HepG2 (cell line): ENCODE measurements around the gene CHMP1A. TPM values are rescaled to one million over a fixed set of nuclear protein-coding genes. Genes with fewer than 3 reads are reported as not detected.

ENCODE experiments used
- DNMT1 ChIP-seq: sonication (generic); formaldehyde crosslinking; IDR thresholded peaks from 2 replicates; pipeline ENCODE4 v1.5.1; 2020; ENCODE audit warnings: mild to moderate bottlenecking, missing genetic modification reagents
- ETV6 ChIP-seq: sonication (generic); formaldehyde crosslinking; conservative IDR thresholded peaks from 2 replicates; pipeline ENCODE4 v1.4.0; 2020; ENCODE audit warnings: missing genetic modification reagents
- FOXA3 ChIP-seq: IDR thresholded peaks from 2 replicates; pipeline ENCODE4 v1.6.1; 2016; ENCODE audit warnings: missing genetic modification reagents, missing compliant biosample characterization
- FOXP4 ChIP-seq: sonication (generic); formaldehyde crosslinking; IDR thresholded peaks from 2 replicates; pipeline ENCODE4 v1.4.0; 2020; ENCODE audit warnings: missing genetic modification reagents
- IKZF4 ChIP-seq: sonication (generic); formaldehyde crosslinking; IDR thresholded peaks from 2 replicates; pipeline ENCODE4 v1.5.1; 2020; ENCODE audit warnings: borderline replicate concordance, mild to moderate bottlenecking, low read depth, missing genetic modification reagents; ENCODE audit errors: not compliant biosample characterization
- MTA1 ChIP-seq: sonication (generic); formaldehyde crosslinking; IDR thresholded peaks from 2 replicates; pipeline ENCODE4 v1.4.0; 2020; ENCODE audit warnings: missing genetic modification reagents, mild to moderate bottlenecking, borderline replicate concordance
- MTF2 ChIP-seq: sonication (generic); formaldehyde crosslinking; IDR thresholded peaks from 2 replicates; pipeline ENCODE4 v1.5.0; 2020; ENCODE audit warnings: missing genetic modification reagents, borderline replicate concordance
- NFYB ChIP-seq: sonication (generic); formaldehyde crosslinking; IDR thresholded peaks from 2 replicates; pipeline ENCODE4 v1.4.0; 2020; ENCODE audit warnings: missing genetic modification reagents
- PHF8 ChIP-seq: sonication (generic); formaldehyde crosslinking; IDR thresholded peaks from 2 replicates; pipeline ENCODE4 v1.5.0; 2020; ENCODE audit warnings: missing genetic modification reagents
- POGK ChIP-seq: sonication (generic); formaldehyde crosslinking; conservative IDR thresholded peaks from 2 replicates; pipeline ENCODE4 v1.8.0; 2022; ENCODE audit warnings: mild to moderate bottlenecking, moderate library complexity, missing genetic modification reagents
- RNF2 ChIP-seq: fragments of 450-650 bp; conservative IDR thresholded peaks from 2 replicates; pipeline ENCODE4 v1.6.1; 2016; ENCODE audit warnings: low read depth
- SALL2 ChIP-seq: sonication (generic); formaldehyde crosslinking; IDR thresholded peaks from 2 replicates; pipeline ENCODE4 v1.8.1; 2023; ENCODE audit warnings: mild to moderate bottlenecking, missing genetic modification reagents, inconsistent platforms
- TGIF2 ChIP-seq: IDR thresholded peaks from 2 replicates; pipeline ENCODE4 v1.6.1; 2016; ENCODE audit warnings: control low read depth, missing compliant biosample characterization
- ZBTB33 ChIP-seq: sonication (generic); formaldehyde crosslinking; IDR thresholded peaks from 2 replicates; pipeline ENCODE4 v1.4.0; 2020; ENCODE audit warnings: missing genetic modification reagents
- ZBTB4 ChIP-seq: sonication (generic); formaldehyde crosslinking; IDR thresholded peaks from 2 replicates; pipeline ENCODE4 v1.4.0; 2020; ENCODE audit warnings: missing genetic modification reagents, mild to moderate bottlenecking, borderline replicate concordance
- ZGPAT ChIP-seq: IDR thresholded peaks from 2 replicates; pipeline ENCODE4 v1.6.1; 2016; ENCODE audit warnings: mild to moderate bottlenecking
- ZMAT5 ChIP-seq: sonication (generic); formaldehyde crosslinking; IDR thresholded peaks from 2 replicates; pipeline ENCODE4 v1.5.0; 2020; ENCODE audit warnings: mild to moderate bottlenecking, low read depth, missing genetic modification reagents, borderline replicate concordance
- ZNF670 ChIP-seq: sonication (generic); formaldehyde crosslinking; IDR thresholded peaks from 2 replicates; pipeline ENCODE4 v1.8.0; 2022; ENCODE audit warnings: mild to moderate bottlenecking, missing genetic modification reagents, borderline replicate concordance
- polyA plus RNA-seq, 8 experiments: library from polyadenylated mRNA; depleted of rRNA in 3 of 8; stranded (reverse) in 7 of 8; unstranded in 1 of 8; fragments of >200 nt; fragmentation: Illumina TruSeq in 4 of 8; extraction: Trizol in 4 of 8; gene quantifications; 2 replicates each; pipeline versions ENCODE4 v1.2.1 to v1.2.3, GENCODE V29; 2011 to 2016; ENCODE audit warnings: low read depth in 4 of 8, missing spikeins in 1 of 8, mixed read lengths in 1 of 8; ENCODE audit not compliant: insufficient read depth in 1 of 8
- total RNA-seq, 5 experiments: library from RNA; depleted of rRNA; stranded (reverse); fragments of >200 nt; fragmentation: Illumina TruSeq; extraction: Trizol; gene quantifications; 2 replicates each; pipeline ENCODE4 v1.2.3, GENCODE V29; 2016; ENCODE audit warnings: low read depth in 1 of 5

CHMP1A gene
- total and polyA plus RNA-seq, 2 of the 13 experiments (the other 11 are each of a cell fraction or from before 2014, with no cell fraction given): 69.4 to 73.3 TPM

- TF ChIP-seq ZBTB4 (CRISPR knock-in tag) (peak; percentile 45; the same call in 1 of the 2 replicates), ZGPAT (peak; percentile 38; the same call in 1 of the 2 replicates), IKZF4 (CRISPR knock-in tag) (peak; percentile 50), MTA1 (CRISPR knock-in tag) (peak; percentile 72), ZMAT5 (CRISPR knock-in tag) (no peak), DNMT1 (CRISPR knock-in tag) (no peak), POGK (no peak), PHF8 (CRISPR knock-in tag) (peak; percentile 33; the same call in 1 of the 2 replicates), ETV6 (CRISPR knock-in tag) (peak; percentile 91), SALL2 (CRISPR knock-in tag) (no peak), FOXP4 (CRISPR knock-in tag) (0 out of 2 replicates have a peak, but pooled peaks have one; percentile 29), FOXA3 (CRISPR knock-in tag) (peak; percentile 40; the same call in 1 of the 2 replicates), MTF2 (CRISPR knock-in tag) (peak; percentile 76; the same call in 1 of the 2 replicates), TGIF2 (CRISPR knock-in tag) (no peak), RNF2 (no peak), ZNF670 (CRISPR knock-in tag) (no peak), NFYB (CRISPR knock-in tag) (no peak), ZBTB33 (CRISPR knock-in tag) (0 out of 2 replicates have a peak, but pooled peaks have one; percentile 50)
Measured at GRCh38 chr16:89615596-89616090, 41.9 kb downstream of the CHMP1A start (continued).
